HG03558 (cell line): ENCODE results near the gene FAM227B.
"Not testable (repeated sequence)": the region's sequence is repeated elsewhere in the genome, so short reads cannot be mapped to it uniquely, and the experiment has no call there.

Source experiments
- ATAC-seq: cut with Tn5 transposase; IDR thresholded peaks from one replicate; pipeline ENCODE4 v1.9.1; 2021; ENCODE audit warnings: moderate number of reproducible peaks; ENCODE audit not compliant: unreplicated experiment; ENCODE audit errors: extremely low read depth

The FAM227B gene, protein sequence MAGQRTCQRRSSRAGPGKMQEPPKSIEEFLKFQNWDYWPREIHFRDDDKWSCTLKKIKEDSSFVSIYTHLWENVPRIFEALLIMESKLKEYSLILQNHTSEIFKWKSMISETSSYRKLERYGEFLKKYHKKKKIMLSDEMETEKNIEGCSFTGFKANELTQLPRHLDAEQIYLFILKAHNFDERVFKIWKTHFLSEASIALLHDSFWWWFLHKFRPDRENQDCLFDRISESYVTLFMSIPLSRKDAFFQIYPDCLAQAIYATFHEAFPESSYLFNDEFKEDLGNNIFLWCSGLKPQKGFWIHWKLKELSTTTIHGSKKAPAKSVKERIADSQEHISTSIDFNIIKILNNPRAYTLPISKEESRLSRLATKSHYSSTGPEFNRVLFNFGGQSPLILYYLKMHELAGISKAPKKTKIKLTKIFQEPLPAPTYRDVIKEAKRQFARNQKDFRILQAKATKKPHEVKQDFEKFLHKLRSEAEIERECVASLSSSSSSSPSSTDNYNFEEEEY

DNA sequence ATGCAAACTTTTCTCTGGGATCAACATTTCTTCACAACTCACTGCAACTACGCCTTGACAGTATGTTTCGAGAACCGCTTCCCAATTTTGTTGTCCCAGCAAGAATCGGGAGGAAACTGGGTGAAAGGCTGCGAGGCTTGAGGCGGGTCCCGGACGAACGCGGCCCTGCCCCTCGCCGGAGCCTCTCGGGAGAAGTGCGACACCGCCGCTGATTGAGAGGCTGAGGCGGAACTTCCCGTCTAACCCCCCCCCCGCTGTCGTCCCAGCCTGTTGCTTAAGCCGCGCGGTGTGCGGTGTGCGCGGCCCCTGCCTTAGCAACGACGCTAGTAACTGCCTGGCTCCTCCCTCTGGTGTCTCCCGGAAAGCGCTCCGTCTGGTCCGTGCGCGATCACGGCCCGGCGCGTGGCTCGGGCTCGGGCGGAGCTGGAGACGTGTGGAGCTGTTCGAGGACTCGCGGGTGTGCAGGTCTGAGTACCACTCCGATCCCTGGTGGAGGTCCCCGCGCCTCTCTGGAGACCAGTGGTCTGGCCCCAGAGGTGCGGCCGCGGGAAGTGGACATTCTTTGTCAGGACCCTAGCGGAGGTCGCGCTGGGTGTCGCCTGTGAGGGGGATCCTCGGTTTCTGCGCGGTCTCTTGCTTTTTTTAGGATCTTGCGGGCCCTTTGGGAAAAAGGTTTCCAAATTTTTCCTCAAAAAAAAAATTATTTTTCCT is at the start of gene FAM227B, which contains the start of gene DTWD1:
TSS of gene FAM227B (minus strand) at position 161 of the 711 bp plus-strand sequence. CDS start 5,647 bp downstream, outside the sequence.
TSS of gene DTWD1 (plus strand) at position 391 of the 711 bp plus-strand sequence. CDS start 4,120 bp downstream, outside the sequence.
- ATAC-seq, result peak; percentile 96

DNA sequence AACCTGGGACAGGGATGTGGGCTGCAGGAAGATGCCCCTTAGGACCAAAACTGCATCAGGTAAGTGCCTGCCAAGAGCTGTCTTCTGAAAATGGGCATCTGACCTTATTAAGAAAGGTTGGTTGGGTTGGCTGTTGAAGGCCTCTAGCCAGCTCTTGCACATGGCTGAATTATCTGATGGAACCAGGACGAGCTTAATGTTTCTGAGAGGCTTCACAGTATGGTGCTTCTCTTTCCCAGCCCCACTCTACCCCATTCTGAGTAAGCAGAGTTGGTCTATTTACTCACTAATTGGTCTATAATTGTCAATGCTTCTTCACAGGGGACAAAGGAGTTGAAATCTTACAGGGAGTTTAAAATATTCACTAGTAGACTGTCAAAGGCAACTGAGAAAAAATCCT is 48.7 kb upstream of the FAM227B start:
- no peak for ATAC-seq

DNA sequence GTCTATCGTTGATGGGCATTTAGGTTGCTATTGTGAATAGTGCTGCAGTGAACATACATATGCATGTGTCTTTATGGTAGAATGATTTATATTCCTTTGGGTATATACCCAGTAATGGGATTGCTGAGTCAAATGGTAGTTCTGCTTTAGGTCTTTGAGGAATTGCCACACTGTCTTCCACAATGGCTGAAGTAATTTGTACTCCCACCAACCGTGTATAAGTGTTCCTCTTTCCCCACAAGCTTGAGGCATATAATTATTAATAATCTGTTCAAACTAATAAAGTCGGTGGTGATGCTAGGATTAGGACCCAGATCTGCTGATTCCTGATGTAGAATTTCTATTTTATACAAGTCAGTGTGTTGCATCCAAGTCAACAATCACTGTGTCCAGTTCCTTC is 45.9 kb upstream of the FAM227B start:
- ATAC-seq, result not testable (repeated sequence)

DNA sequence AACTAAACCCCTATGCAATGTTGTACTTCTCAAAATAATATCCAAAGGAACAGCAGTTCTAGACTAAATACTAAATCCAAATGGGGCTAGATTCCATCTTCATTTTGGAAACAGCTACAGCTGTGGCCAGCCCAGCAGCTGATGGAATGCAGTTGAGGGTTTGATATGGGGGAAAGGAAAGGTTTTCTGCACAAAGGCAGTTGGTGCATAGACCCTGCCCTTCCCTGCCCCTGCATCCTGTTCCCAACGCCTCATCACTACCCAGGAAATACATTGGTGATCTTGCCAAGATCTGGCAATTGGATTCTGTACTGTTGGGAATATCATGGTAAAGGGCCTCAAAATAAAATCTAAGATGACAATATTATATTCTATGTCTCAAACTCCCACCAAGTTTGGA is 44.1 kb upstream of the FAM227B start:
- no peak for ATAC-seq

DNA sequence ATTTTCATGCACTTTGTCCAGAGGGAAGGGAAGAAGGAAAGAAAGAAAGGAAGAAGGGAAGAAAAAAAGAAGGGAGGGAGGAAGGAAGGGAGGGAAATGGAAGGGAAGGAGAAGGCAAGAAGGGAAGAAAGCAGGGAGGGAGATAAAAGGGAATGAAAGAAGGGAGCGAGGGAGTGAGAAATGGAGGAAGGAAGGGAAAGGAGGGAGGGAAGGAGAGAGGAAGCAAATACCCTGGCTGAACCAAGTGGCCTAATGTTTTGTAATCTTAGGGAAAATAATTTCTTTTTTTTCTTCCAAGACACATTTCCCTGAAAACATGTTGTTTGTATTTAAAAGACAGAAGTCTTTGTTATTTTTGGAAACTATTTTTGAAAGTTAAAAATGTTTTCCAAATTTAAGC is 36.1 kb upstream of the FAM227B start:
- no peak for ATAC-seq

DNA sequence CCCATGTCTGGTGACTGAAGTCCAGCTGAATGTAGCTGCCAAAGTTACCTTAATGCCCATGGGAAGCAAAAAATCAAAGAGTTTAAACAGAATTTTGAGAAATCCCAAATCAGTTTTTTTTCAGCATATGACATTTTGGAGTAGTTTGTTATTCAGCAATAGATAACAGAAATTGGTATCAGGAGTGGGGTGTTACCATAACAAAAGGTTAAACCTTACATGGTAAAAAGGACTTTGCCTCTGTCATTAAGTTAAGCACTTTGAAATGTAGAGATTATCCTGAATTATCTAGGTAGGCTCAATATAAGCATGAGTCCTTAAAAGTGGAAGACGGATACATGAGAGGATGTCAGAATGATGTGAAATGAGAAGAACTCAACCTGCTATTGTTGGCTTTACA is 32.3 kb upstream of the FAM227B start:
- no peak for ATAC-seq

DNA sequence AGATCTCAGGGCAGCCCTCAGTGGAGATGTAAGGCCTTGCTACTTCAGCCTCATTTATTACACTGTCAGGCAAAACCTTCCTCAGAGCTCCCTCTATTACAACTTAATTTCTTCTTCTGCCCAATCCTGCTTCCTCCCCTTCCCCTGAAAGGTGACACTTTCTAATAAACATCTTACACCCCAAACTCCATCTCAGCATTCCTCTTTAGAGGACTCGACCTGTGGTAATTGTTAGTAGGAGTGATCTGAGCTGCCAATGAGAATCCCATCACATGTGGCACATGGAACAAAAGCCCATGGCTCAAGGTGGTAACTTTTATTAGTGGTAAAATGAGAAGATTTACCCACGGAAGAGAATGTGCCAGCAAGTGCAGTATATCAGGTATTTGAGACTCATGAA is 30.1 kb upstream of the FAM227B start:
- ATAC-seq, result no peak

DNA sequence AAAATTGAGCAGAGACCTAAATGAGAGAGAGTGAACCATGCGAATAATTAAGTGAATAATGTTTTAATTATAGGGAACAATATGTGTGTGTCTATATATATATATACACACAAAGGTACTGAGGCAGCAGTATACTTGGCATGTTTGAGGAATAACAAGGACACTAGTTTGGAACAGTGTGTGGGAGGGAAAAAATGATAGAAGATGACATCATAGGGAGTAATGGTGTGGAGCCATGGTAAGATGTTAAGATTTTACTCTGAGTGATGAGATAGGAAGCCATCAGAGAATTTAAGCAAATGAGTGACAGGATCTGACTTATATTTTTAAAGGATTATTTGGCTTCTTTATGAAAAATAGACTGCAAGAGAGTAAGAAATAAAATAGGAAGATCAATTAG is 29.4 kb upstream of the FAM227B start:
- no peak for ATAC-seq

DNA sequence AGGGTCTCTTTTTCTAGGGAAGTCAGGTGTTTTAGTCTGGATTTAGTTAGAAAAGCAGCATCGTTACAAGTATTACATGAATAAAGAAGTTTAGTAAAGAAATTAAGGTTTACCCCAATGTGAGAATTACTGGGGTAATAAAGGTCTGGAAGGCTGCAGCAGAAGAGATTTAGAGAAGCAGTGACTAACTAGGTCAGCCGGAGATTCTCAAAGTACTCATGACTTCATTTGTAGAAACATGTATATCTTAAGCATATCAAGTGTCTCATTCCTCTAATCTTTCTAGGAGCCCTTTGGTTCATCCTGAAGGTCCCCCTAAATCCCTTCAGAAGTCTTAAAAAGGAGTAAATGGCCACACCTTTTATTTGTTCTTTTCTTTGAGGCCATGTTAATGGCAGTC is 26.3 kb upstream of the FAM227B start:
- no peak for ATAC-seq

DNA sequence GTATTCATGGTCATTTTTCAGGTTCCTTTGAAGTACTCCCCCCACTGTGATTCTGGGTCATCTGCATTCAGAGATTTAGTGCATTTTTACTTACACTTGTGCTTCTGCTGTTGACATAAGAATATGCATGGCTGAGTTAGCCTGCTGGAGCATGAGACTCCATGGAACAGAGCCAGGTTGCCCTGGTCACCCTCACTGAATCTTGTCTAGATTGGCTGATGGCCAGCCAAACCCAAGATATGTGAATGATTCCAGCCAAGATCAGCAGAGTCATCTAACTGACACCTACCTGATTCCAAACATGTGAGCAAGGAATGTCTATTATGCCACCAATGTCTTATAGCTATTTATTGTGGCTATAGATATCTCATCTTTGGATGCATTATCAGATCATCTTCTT is 25.3 kb upstream of the FAM227B start:
- ATAC-seq, result no peak

DNA sequence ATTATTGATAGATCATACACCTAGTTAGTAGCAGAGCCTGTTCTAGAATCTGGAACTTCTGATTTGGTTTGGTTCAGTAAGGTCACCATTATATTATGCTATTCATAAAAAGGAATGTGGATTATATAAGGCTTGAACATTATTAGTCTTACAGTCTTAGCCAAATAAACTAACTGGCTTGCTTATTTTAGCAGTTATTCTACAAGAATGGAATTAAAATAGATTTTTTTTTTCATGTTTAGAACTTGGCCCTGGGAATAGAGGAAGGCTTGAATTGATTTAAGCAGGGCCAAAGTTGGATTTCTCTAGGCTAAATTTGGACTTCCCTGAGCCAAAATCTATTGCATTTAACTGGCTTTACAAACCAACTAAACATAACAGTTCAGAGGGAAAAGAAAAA is 24.7 kb upstream of the FAM227B start:
- no peak for ATAC-seq

DNA sequence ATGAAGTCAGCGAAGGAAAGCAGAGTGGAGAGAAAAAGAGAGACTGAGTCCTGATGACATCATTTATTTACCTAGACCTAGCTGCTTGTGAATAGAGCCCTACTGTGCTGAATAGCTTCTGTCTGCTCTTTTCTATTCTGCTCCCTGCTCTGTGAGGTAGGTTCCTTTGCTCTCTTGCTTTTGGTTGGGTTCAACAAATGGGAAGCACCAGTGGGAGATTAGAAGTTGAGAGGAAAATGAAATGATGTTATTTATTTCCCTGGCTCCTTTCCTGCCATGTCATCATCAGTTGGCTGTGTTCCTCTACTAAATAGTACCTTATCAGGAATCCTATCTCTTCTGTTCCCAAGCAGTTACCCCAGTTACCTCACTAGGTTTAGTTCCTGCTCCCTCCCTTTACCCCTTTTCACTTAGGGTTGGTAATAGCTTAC is 23.8 kb upstream of the FAM227B start:
- no peak for ATAC-seq

DNA sequence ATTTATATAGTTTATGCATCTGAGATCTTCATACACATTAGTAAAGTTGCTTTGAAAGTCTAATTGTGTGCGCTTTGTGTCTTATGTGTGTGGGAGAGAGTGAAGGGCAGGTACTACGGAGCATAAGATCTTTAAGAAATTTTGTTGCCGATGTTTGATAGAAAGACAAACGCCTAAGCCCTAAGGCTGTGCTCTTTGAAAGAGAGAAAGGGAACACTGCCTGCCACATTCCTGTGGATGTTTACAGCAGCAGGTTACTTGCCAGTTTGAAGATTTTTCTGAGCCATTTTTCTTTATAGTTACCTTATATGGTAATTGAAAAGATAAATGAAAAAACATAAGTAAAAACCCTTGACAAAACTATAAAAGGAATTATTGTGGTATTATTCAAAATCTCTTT is 17.2 kb upstream of the FAM227B start:
- ATAC-seq, result no peak

DNA sequence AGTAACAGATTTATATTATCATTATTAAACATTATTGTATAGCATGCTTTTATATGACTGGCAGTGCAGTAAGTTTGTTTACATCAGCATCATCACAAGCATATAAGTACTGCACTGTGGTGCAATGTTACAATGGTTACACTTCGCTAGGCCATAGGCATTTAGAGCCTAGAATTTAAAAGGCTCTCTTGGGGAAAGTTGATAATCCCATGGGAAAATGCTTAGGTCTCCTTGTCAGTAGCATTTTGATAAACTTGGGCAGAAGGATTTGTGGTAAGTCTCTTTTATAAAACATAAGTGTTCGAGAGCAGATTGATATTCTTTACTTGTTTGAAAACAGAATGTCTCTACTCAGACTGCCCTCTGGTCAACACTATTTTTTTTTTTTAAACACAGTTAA is 7.8 kb upstream of the FAM227B start:
- no peak for ATAC-seq

DNA sequence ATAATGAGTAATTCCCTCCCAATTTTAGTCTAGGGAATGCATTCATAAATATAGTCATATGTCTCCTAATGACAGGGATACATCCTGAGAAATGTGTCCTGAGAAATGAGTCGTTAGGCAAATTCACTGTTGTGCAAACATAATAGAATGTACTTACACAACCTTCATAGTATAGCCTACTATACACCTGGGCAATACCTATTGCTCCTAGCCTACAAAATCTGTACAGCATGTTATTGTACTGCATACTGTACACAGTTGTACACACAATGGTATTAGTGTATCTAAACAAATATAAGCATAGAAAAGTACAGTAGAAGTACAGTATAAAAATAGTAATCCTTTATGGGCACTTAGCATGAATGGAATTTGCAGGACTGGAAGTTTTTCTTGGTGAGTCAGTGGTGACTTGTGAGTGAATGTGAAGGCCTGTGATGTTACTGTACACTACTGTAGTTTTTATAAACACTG is 6.8 kb upstream of the FAM227B start:
- no peak for ATAC-seq

DNA sequence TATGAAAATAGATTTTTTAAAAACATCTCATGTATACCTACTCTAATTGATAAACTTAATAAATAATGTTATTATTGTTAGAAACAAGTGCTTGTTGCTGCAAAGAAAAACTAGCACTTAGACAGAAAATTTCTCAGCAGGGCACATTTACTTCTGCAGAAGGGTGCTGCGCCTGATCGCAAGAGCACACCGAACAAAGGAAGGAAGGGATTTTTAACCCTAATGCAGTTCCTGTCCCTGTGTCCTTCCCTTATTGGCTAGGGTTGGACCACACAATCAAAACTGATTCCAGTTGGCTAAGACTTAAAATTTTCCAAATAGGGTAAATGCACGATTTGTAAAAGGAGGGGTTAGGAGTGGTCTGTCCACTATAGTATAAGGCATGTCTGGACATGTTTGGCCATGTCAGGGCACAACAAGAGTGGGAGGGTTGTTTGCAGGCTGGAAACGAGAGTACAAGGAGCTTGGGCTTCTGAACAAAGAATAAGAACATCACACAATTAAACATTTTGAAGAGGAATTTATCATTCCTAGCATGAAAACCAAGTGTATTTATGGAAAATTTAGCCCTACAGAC is 4.9 kb upstream of the FAM227B start:
- ATAC-seq, result no peak

DNA sequence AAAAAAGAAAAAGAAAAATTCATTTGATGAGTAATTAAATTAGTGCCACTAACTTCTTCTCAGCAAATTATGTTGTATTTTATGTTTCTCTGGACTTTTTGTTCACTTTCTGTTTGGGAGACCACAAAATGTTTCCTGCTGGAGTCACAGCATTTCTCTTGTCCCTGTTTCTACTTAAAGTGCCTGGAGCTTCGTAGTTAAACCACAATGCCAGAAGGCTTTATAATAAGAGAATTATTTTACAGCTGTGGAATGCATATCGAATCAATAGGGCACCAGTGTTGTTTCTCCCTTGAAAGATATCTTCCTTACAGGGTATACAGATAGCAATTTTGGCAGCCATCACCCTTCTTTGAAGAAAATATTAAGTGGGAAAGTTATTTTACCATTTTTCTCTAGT is 3.4 kb upstream of the FAM227B start:
- ATAC-seq, result no peak

DNA sequence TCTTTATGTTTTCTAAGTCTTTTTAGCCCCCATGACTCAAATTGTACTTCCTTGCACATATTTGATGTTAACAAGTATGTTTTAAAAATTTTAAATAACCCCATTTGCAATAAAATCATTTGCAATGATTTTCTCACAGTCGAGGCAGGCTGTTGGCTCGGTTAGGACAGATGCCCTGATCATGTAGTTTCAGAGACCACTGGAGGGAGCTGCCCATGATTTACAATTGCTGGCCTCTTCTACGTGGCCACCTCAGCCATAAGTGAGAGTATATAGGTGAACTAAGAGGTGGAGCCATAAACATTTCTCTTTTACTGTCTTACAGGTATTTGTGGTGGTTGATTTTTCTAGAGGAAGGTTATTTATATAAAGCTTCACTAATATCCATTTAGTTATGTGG is 1.9 kb upstream of the FAM227B start:
- no peak for ATAC-seq

DNA sequence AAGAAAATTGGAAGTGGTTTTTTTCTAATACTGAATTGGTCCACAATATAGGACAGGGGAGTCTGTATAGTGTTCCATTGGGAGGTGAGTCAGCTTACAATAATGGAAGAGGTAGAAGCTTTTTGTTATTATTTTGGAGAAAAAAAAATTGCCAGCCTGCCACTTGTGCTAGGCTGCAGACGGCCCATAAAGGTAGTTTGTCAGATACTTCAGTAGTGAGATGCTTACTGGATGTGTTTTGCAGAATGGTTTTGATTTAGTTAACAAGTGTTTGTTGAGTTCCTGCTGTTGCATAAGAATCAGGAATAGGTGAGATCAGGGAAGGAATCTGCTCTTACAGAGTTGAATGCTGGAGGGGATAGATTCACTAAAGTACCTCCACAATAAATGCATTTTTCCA is 1.3 kb upstream of the FAM227B start:
- no peak for ATAC-seq

DNA sequence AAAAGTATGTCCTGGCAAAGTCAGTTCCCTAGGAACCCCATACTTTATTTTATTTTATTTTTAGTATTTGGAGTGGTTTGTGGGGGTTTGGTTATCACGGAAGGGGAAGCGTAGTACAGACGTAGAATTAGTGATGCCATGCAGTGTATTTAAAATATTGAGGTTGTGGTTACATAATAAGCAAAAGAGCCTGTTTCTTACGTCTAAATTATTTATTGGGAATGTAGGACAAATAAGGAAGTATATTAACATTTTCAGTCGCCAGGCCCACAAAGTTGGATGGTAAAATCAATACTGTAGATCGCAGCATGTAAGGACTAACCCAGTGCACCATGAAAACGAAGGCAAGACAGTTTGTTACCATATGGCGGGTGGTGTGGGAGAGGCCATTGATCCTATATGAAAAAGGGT is 788 bp upstream of the FAM227B start:
- ATAC-seq, result no peak

DNA sequence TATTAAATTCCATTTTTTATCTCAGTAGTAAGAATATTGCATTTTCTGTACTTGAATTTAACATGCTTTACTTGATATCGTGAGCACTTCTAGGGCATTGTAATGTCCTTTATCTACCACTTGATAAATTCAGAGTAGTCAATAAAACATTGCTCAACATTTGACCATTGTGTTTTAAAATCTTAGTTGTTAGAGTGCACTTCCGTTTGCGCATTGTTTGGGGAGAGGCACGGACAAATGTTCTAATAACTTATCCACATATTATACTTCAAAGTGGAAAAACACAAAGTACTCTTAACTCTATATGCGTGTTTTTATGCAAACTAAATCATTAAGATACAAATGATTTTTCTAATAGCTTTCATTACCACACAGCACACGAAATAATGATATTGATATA is 419 bp downstream of the FAM227B start:
- ATAC-seq, result no peak
